Thyroid gland (tissue), 4 donors: Measurements from ENCODE around the gene RNASEH1. TPM values are rescaled to one million over a fixed set of nuclear protein-coding genes. Genes with fewer than 3 reads are reported as not detected.

Experiments
- DNase-seq, 2 donors: peaks; one replicate each; pipeline ENCODE4 v3.0.0-alpha.2; 2019
- H3K27ac ChIP-seq, 3 donors: fragments of 200-600 bp; sonication (generic); 1 replicate in 2 of 3; 2 replicates in 1 of 3; pipeline ENCODE4 v1.5.1; 2016 to 2019; ENCODE audit warnings: mild to moderate bottlenecking in 1 of 3, moderate library complexity in 1 of 3
- H3K27me3 ChIP-seq: fragments of 200-600 bp; sonication (generic); one replicate; pipeline ENCODE4 v1.5.1; 2019
- H3K36me3 ChIP-seq, 2 donors: fragments of 200-600 bp; sonication (generic); one replicate each; pipeline ENCODE4 v1.5.1; 2016 to 2019
- H3K4me1 ChIP-seq, 2 donors: fragments of 200-600 bp; sonication (generic); one replicate each; pipeline ENCODE4 v1.5.1; 2017 to 2019
- H3K4me3 ChIP-seq, 3 donors: fragments of 200-600 bp; sonication (generic); replicated peaks in 1 of 3; 1 replicate in 2 of 3; 2 replicates in 1 of 3; pipeline ENCODE4 v1.5.1; 2016; ENCODE audit warnings: mild to moderate bottlenecking in 1 of 3
- H3K9me3 ChIP-seq: fragments of 200-600 bp; sonication (generic); one replicate; pipeline ENCODE4 v1.5.1; 2017
- POLR2A ChIP-seq, 2 donors: fragments of 450-650 bp; IDR thresholded peaks; one replicate each; pipeline ENCODE4 v1.6.1; 2017; ENCODE audit warnings: antibody characterized with exemption in 2 of 2, mild to moderate bottlenecking in 2 of 2, moderate library complexity in 1 of 2
- WGBS, 2 donors: methylation state at CpG; one replicate each; pipeline ENCODE4 v1.1.5; 2017; 5-methylcytosine and 5-hydroxymethylcytosine counted together
- intact Hi-C: fragments of 100-400 bp; cut with DNase I; formaldehyde crosslinking; loops from one replicate; pipeline ENCODE4 v1.15.1; 2023
- total RNA-seq, 4 donors: library from RNA; depleted of rRNA; stranded (reverse); fragments of >200 nt; gene quantifications; one replicate each; pipeline ENCODE4 v1.2.3, GENCODE V29; 2016
- TF ChIP-seq, protein P1 (sequence below), 6 experiments: fragments of 200-600 bp in 3 of 6; fragments of 450-650 bp in 3 of 6; sonication (generic) in 3 of 6; IDR thresholded peaks; one replicate each; pipeline ENCODE4 v1.5.1; 2016 to 2019; ENCODE audit warnings: antibody characterized with exemption in 6 of 6, mild to moderate bottlenecking in 2 of 6, inconsistent platforms in 1 of 6, moderate library complexity in 1 of 6

The RNASEH1 gene
- total RNA-seq, 4 donors from 2014 or later: 13.3 to 23.1 (median 19.2) TPM

DNA sequence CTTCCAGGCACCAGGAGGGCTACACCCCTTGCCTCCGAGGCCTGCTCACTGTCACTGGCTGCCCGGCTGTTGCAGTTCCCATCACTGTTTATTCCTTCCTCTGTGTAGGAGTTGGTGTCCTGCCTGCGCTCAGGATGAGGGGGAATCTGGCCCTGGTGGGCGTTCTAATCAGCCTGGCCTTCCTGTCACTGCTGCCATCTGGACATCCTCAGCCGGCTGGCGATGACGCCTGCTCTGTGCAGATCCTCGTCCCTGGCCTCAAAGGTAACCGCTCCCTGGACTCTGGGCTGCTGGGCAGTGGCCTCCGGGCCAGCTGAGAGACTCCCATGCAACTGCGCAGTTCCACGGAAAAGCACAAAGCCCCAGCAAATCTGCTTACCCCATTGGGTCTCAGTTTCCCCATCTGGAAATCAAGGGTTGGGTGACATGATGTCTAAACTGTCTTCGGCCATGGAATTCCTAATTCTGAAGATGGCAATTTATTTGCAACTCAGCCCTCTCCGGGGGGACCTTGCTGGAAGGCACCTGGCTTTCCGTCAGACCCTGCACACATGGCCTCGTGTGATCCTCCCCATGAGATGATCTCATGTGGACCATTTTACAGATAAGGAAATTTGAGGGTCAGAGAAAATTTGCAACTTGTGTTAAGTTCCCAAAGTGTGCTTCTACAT is 46.2 kb upstream of the RNASEH1 start:
- Histone ChIP-seq H3K36me3 (no peaks in the 10 kb centered on the region), H3K4me1 (no peaks in the 10 kb centered on the region), H3K9me3 (no peaks in the 10 kb centered on the region), H3K27ac (no peak overlapping the region), H3K27me3 (no peaks in the 10 kb centered on the region), H3K4me3 (no peak overlapping the region)
- TF ChIP-seq POLR2A (IDR thresholded peaks at IDR 0.05): no peak
- DNase-seq: no peak
- intact Hi-C loops: no loop called here
- 88 to 90% methylated on average over 9 to 16 of the region's 16 CpGs for WGBS, 2 donors

GRCh38 chr2:3603536-3604206 is 45.5 kb upstream of the RNASEH1 start:
- no peak for DNase-seq
- TF ChIP-seq, protein P1, sequence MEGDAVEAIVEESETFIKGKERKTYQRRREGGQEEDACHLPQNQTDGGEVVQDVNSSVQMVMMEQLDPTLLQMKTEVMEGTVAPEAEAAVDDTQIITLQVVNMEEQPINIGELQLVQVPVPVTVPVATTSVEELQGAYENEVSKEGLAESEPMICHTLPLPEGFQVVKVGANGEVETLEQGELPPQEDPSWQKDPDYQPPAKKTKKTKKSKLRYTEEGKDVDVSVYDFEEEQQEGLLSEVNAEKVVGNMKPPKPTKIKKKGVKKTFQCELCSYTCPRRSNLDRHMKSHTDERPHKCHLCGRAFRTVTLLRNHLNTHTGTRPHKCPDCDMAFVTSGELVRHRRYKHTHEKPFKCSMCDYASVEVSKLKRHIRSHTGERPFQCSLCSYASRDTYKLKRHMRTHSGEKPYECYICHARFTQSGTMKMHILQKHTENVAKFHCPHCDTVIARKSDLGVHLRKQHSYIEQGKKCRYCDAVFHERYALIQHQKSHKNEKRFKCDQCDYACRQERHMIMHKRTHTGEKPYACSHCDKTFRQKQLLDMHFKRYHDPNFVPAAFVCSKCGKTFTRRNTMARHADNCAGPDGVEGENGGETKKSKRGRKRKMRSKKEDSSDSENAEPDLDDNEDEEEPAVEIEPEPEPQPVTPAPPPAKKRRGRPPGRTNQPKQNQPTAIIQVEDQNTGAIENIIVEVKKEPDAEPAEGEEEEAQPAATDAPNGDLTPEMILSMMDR (IDR thresholded peaks at IDR 0.05): no peak
- intact Hi-C loops: no loop called here
- Histone ChIP-seq H3K4me3 (no peak overlapping the region), H3K9me3 (no peaks in the 10 kb centered on the region), H3K27ac (no peak overlapping the region), H3K27me3 (no peaks in the 10 kb centered on the region), H3K36me3 (no peaks in the 10 kb centered on the region), H3K4me1 (no peaks in the 10 kb centered on the region)
- 90 to 92% methylated on average over 13 to 17 of the region's 19 CpGs for WGBS, 2 donors

DNA sequence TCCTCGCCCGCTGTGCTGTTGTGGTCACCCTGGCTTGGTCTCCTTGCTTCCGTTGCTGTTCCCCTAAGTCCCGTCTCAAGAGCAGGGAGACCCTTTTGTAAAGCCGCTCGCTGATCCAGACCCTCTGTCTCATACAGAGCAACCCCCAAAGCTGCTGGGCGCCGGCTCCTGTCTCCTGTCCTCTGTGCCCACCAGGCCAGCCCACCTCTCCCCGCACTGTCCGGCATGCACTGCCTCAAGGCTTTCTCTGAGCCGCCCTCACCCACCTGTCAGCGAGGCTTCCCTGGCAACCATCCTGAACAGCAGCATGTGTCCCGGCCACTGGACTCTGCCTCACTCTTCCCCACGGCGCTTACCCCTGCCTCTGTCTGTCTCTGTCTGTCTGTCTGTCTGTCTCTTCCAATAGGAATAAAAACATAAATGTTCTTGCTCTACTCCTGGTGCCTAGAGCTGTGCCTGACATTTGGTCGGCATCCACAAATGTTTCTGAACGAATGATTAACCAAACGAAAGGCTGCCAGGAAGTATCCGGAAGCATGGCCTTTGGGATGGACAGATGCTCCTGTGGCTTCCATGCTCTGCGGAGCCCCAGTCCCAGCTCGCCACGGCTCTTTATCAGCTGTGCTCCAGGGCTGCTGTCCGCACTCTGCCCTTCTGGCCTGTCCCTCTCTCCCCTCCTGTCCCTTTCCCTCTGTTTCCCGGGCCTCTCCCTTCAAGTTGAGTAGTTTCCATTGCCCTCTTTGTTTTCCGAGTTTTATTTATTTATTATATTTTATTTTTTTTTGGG is 44.6 kb upstream of the RNASEH1 start:
- no peaks in the 10 kb centered on the region for H3K4me1 ChIP-seq
- WGBS, 2 donors: 87% methylated on average over 25 of the region's 25 CpGs
- TF ChIP-seq POLR2A (IDR thresholded peaks at IDR 0.05): no peak
- TF ChIP-seq, protein P1 (IDR thresholded peaks at IDR 0.05): no peak
- H3K27ac ChIP-seq: no peak overlapping the region
- no peak overlapping the region for H3K4me3 ChIP-seq
- intact Hi-C loops: no loop called here
- no peaks in the 10 kb centered on the region for H3K36me3 ChIP-seq
- H3K27me3 ChIP-seq: no peaks in the 10 kb centered on the region
- DNase-seq: no peak
- no peaks in the 10 kb centered on the region for H3K9me3 ChIP-seq

- DNase-seq: no peak
- H3K27me3 ChIP-seq: no peaks in the 10 kb centered on the region
- TF ChIP-seq POLR2A (IDR thresholded peaks at IDR 0.05): no peak
- TF ChIP-seq, protein P1 (IDR thresholded peaks at IDR 0.05): no peak
- H3K4me3 ChIP-seq: no peak overlapping the region
- H3K27ac ChIP-seq: no peak overlapping the region
- no peaks in the 10 kb centered on the region for H3K9me3 ChIP-seq
- intact Hi-C loops: no loop called here
- H3K4me1 ChIP-seq: no peaks in the 10 kb centered on the region
- WGBS, 2 donors: 78 to 83% methylated on average over 21 to 22 of the region's 22 CpGs
- no peaks in the 10 kb centered on the region for H3K36me3 ChIP-seq
Measured at GRCh38 chr2:3601561-3602271, 43.6 kb upstream of the RNASEH1 start.

DNA sequence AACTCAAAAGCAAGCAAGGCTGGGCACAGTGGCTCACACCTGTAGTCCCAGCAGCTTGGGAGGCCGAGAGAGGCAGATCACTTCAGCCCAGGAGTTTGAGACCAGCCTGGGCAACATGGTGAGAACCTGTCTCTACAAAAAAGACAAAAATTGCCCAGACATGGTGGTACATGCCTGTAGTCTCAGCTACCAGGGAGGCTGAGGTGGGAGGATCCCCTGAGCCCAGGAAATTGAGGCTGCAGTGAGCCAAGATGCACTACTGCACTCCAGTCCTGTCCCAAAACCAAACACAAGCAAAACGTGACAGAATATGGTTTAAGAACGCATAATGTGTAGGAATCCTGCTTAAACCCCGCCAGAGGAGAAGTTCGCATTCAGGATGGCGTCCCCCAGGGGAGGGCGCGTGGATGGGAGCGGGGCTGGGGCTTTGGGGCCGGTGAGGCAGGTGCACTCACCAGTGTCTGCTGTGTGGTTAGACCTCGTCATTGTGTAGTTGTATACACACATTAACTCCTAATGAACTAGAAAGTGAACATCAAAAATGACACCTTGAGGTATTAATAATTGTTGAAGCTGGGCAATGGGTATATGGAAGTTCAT is 42.2 kb upstream of the RNASEH1 start:
- intact Hi-C loops: no loop called here
- H3K4me1 ChIP-seq: no peaks in the 10 kb centered on the region
- H3K9me3 ChIP-seq: no peaks in the 10 kb centered on the region
- H3K36me3 ChIP-seq: no peaks in the 10 kb centered on the region
- H3K27ac ChIP-seq: no peak overlapping the region
- 83 to 89% methylated on average over 11 of the region's 11 CpGs for WGBS, 2 donors
- no peak for DNase-seq
- no peaks in the 10 kb centered on the region for H3K27me3 ChIP-seq
- no peak overlapping the region for H3K4me3 ChIP-seq
- TF ChIP-seq POLR2A (IDR thresholded peaks at IDR 0.05): no peak
- TF ChIP-seq, protein P1 (IDR thresholded peaks at IDR 0.05): no peak
